GM12864 (cell line): ENCODE measurements around the gene ST3GAL6.
A peak's percentile ranks its signal among the peaks of the same experiment; 100 is the strongest.

Source experiments
- DNase-seq: peaks from one replicate; pipeline ENCODE4 v3.0.0-alpha.2; 2011; ENCODE audit warnings: low read depth
- H3K4me3 ChIP-seq: 2 replicates; pipeline ENCODE4 v1.5.1; 2011; ENCODE audit warnings: mild to moderate bottlenecking, low read depth, low read length, control low read depth
- CTCF ChIP-seq: IDR thresholded peaks from 2 replicates; pipeline ENCODE4 v1.5.1; 2011; ENCODE audit warnings: low read depth, mild to moderate bottlenecking, moderate library complexity, low read length, control low read depth, inconsistent platforms; ENCODE audit errors: missing control alignments

ST3GAL6 gene

DNA sequence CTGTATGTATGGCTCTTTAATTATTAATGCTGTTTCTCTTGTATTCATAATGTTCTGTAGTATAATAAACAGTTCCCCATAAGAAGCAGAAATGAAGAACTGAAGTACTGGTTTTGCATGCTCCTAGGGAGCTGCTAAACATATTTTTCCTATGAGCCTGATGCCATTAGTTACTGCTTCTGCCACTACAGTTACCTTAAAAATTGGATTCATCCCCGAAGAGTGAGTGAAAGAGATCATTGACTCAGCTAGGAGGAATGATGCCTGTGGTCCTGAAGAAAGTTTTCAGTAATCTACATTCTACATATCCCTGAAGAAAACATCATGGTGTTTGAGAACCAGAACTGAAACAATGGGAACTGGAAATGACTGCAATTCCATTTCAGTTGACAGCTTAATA lies 37.1 kb upstream of the ST3GAL6 start:
- DNase-seq, result no peak
- no peak overlapping the region for H3K4me3 ChIP-seq
- no peak for TF ChIP-seq CTCF

GRCh38 chr3:98727638-98728037 lies 35.5 kb upstream of the ST3GAL6 start:
- TF ChIP-seq CTCF, result no peak
- DNase-seq, result no peak
- H3K4me3 ChIP-seq, result no peak overlapping the region

- H3K4me3 ChIP-seq, result no peak overlapping the region
- no peak for DNase-seq
- TF ChIP-seq CTCF, result no peak
Measured at GRCh38 chr3:98728672-98729071, 34.5 kb upstream of the ST3GAL6 start.

GRCh38 chr3:98730338-98730737 lies 32.8 kb upstream of the ST3GAL6 start:
- no peak overlapping the region; the same call in 1 of the 2 replicates for H3K4me3 ChIP-seq
- no peak for TF ChIP-seq CTCF
- peak; percentile 55 for DNase-seq

- H3K4me3 ChIP-seq, result no peak overlapping the region
- no peak for DNase-seq
- TF ChIP-seq CTCF, result no peak
Measured at GRCh38 chr3:98730886-98731537, 32.1 kb upstream of the ST3GAL6 start.

DNA sequence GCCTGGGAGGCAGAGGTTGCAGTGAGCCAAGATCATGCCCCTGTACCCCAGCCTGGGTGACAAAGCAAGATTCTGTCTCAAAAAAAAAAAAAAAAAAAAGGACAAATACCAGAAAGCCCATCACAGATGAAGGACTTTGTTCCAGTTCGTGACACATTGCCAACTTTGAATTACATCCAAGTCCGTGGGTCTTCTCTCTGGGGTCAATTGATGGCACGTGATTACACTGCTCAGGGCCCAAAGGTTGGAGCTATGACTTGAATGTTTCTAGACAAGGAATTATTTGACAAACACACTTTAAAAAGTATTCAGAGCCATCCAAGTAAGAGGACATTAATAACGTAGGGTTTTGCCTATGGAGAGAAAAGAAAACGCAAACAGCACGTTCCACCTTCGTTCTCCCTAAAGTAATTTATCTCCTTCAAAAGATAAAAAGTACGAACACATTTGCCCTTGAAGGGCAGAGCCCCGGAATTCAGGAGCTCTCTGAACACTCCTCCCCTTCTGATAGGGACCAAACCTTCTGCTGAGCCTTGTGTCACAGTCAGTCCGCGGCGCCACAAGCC lies 31.3 kb upstream of the ST3GAL6 start:
- no peak for TF ChIP-seq CTCF
- H3K4me3 ChIP-seq, result peak overlapping the region; percentile 60
- no peak for DNase-seq

DNA sequence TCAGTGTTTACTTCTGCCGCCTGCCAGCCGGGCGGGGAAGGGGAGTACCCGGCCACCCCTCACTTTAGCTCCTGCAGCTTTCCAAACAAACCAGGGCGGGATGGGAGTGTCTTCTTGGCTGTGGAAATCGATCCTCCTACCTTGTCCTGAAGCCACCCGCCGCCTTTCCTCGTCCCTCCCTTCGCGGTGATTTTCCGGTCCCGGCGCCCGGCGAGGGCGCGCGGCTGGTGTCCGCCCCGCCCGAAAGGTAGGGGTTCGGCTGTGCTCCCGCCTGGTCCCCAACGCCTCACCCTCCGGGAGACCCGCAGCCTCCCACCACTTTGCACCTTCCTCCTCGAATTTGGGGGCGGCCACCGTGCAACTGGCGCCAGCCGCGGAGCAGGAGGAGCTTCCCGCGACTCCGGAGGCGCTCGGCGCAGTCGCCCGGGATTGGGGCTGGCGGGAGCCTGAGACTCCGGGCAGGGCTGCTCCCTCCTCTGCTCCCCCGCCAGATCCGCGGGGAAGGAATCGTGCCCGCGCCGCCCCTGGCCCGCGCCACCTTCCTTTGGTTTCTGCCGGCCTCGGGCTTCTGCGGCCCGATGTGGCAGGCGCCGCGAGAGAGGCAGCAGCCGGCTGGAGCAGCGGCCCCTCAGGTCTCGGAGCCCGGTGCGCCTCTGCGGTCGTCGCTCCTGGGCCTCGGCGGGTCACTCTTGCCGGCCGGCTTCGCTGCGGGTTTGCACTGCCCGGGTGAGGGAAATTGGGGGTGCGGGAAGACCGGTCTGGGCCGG lies 30.7 kb upstream of the ST3GAL6 start:
- TF ChIP-seq CTCF, result no peak
- no peak for DNase-seq
- H3K4me3 ChIP-seq, result peak overlapping the region; percentile 60
